ENCODE data around the gene KCNK4. TPM values are rescaled to one million over a fixed set of nuclear protein-coding genes. Genes with fewer than 3 reads are reported as not detected.

Gene KCNK4
- total and polyA plus RNA-seq, 2 donors (not counting 3 experiments of a cell fraction or from before 2014, with no cell fraction given), result 0.06 to 0.44 TPM

GRCh38 chr11:64249038-64249437 is 42.1 kb upstream of the KCNK4 start:
- ChIA-PET CTCF (interaction anchor here (1.1 to 4.7 kb wide), 6 partner anchors 13 to 106 kb away, joined by 3 to 60 read pairs (median 28); partner anchors contain the start of genes CATSPERZ and FERMT3), POLR2A (interaction anchor here (0.6 kb wide), 1 partner anchor 478 kb away, joined by 6 read pairs; no protein-coding TSS in a partner anchor)
- Histone ChIP-seq H3K4me2 (ENCODE audit: insufficient read depth, low read length) (no peak overlapping the region), H2AFZ (ENCODE audit: low read depth, low read length) (no peak overlapping the region), H3K27me3 (ENCODE audit: control insufficient read depth in 2 of 2, insufficient read depth in 2 of 2, low read length in 2 of 2) (no peaks in the 10 kb centered on the region), H3K4me3 (replicated peaks in 1 of 3; ENCODE audit: insufficient read depth in 1 of 3, low read depth in 1 of 3, low read length in 3 of 3) (no peak overlapping the region), H3K4me1 (ENCODE audit: control insufficient read depth, extremely low read depth, insufficient read depth, low read length) (peaks cover 34% of the 10 kb centered on the region), H4K20me1 (replicated peaks; ENCODE audit: control insufficient read depth, extremely low read depth, insufficient read depth, low read length) (no peaks in the 10 kb centered on the region), H3K36me3 (ENCODE audit: control insufficient read depth in 2 of 2, extremely low read depth in 1 of 2, insufficient read depth in 2 of 2, low read length in 2 of 2) (peaks cover 0 to 1% of the 10 kb centered on the region in 2 experiments), H3K9me3 (replicated peaks; ENCODE audit: control insufficient read depth, insufficient read depth, low read length) (no peaks in the 10 kb centered on the region), H3K9me1 (replicated peaks; ENCODE audit: control insufficient read depth, extremely low read depth, insufficient read depth, low read length) (no peaks in the 10 kb centered on the region), H3K9ac (replicated peaks; ENCODE audit: extremely low read depth, insufficient read depth, low read length) (no peak overlapping the region), H3K27ac (ENCODE audit: insufficient read depth, low read depth, low read length) (no peak overlapping the region), H3K79me2 (ENCODE audit: control insufficient read depth, insufficient read depth, low read length) (peaks cover 43% of the 10 kb centered on the region)
- DNase-seq (ENCODE audit: low read depth, low spot score) (no peak), FAIRE-seq (no peak)
- TF ChIP-seq MAX (IDR thresholded peaks at IDR 0.05; ENCODE audit: insufficient read depth, insufficient read length), result no peak
- TF ChIP-seq POLR2A (IDR thresholded peaks at IDR 0.05; ENCODE audit: low read depth, low read length), result no peak
- BruUV-seq (replicated peaks), result no TSS peak
- intact Hi-C loops (cut with micrococcal nuclease), result no loop called here
- dilution Hi-C loops (cut with MboI; ENCODE audit: extremely low pct_ligation_motif_present, low sequenced_read_pairs), result no loop called here

GRCh38 chr11:64249563-64250414 is 41.3 kb upstream of the KCNK4 start:
- POLR2A ChIA-PET, result no interaction called here

More at GRCh38 chr11:64249563-64250414, 41.3 kb upstream of the KCNK4 start:
- dilution Hi-C loops (cut with MboI; ENCODE audit: extremely low pct_ligation_motif_present, low sequenced_read_pairs), result no loop called here
- Histone ChIP-seq H3K27ac (ENCODE audit: insufficient read depth, low read depth, low read length) (no peak overlapping the region), H2AFZ (ENCODE audit: low read depth, low read length) (no peak overlapping the region), H3K4me3 (replicated peaks in 1 of 3; ENCODE audit: insufficient read depth in 1 of 3, low read depth in 1 of 3, low read length in 3 of 3) (no peak overlapping the region), H3K4me2 (ENCODE audit: insufficient read depth, low read length) (no peak overlapping the region), H3K36me3 (ENCODE audit: control insufficient read depth in 2 of 2, extremely low read depth in 1 of 2, insufficient read depth in 2 of 2, low read length in 2 of 2) (peaks cover 0 to under 1% of the 10 kb centered on the region in 2 experiments), H3K27me3 (ENCODE audit: control insufficient read depth in 2 of 2, insufficient read depth in 2 of 2, low read length in 2 of 2) (no peaks in the 10 kb centered on the region), H3K9me3 (replicated peaks; ENCODE audit: control insufficient read depth, insufficient read depth, low read length) (no peaks in the 10 kb centered on the region), H3K4me1 (ENCODE audit: control insufficient read depth, extremely low read depth, insufficient read depth, low read length) (peaks cover 33% of the 10 kb centered on the region), H3K9ac (replicated peaks; ENCODE audit: extremely low read depth, insufficient read depth, low read length) (no peak overlapping the region), H4K20me1 (replicated peaks; ENCODE audit: control insufficient read depth, extremely low read depth, insufficient read depth, low read length) (no peaks in the 10 kb centered on the region), H3K9me1 (replicated peaks; ENCODE audit: control insufficient read depth, extremely low read depth, insufficient read depth, low read length) (no peaks in the 10 kb centered on the region), H3K79me2 (ENCODE audit: control insufficient read depth, insufficient read depth, low read length) (peaks cover 45% of the 10 kb centered on the region)
- intact Hi-C loops (cut with micrococcal nuclease), result no loop called here
- TF ChIP-seq JUN (IDR thresholded peaks at IDR 0.05; ENCODE audit: borderline replicate concordance, insufficient read depth, insufficient read length, low read depth), result no peak
- no peak for TF ChIP-seq EZH2 (IDR thresholded peaks at IDR 0.05; ENCODE audit: borderline replicate concordance, low read depth, low read length, severe bottlenecking)
- no peak for TF ChIP-seq MYC (IDR thresholded peaks at IDR 0.05; ENCODE audit: low read depth, low read length)
- TF ChIP-seq POLR2A (IDR thresholded peaks at IDR 0.05; ENCODE audit: low read depth, low read length), result no peak
- no peak for TF ChIP-seq GATA2 (IDR thresholded peaks at IDR 0.05; ENCODE audit: insufficient read depth, insufficient read length, low read depth, low read length)
- TF ChIP-seq FOS (IDR thresholded peaks at IDR 0.05; ENCODE audit: borderline replicate concordance, insufficient read depth, low read length), result no peak
- TF ChIP-seq CTCF (IDR thresholded peaks at IDR 0.05; ENCODE audit: extremely low read depth in 1 of 2, insufficient read depth in 1 of 2, low read depth in 1 of 2, low read length in 2 of 2), result no peak
- no peak for TF ChIP-seq MAX (IDR thresholded peaks at IDR 0.05; ENCODE audit: insufficient read depth, insufficient read length)
- no peak for FAIRE-seq
- no TSS peak for BruUV-seq (replicated peaks)
- DNase-seq (ENCODE audit: low read depth, low spot score), result no peak
- CTCF ChIA-PET, result interaction anchor here (1.1 to 4.7 kb wide), 7 partner anchors 14 to 105 kb away, joined by 3 to 60 read pairs (median 24); partner anchors contain the start of genes CATSPERZ and FERMT3

All from endothelial cell of umbilical vein (primary cell).